HPDE6-E6E7 (cell line): ENCODE results near the gene ENOPH1.

Source experiments
- DNase-seq: peaks from one replicate; pipeline ENCODE4 v3.0.0; 2011; ENCODE audit warnings: missing footprints; ENCODE audit errors: extremely low spot score

Gene ENOPH1

DNA sequence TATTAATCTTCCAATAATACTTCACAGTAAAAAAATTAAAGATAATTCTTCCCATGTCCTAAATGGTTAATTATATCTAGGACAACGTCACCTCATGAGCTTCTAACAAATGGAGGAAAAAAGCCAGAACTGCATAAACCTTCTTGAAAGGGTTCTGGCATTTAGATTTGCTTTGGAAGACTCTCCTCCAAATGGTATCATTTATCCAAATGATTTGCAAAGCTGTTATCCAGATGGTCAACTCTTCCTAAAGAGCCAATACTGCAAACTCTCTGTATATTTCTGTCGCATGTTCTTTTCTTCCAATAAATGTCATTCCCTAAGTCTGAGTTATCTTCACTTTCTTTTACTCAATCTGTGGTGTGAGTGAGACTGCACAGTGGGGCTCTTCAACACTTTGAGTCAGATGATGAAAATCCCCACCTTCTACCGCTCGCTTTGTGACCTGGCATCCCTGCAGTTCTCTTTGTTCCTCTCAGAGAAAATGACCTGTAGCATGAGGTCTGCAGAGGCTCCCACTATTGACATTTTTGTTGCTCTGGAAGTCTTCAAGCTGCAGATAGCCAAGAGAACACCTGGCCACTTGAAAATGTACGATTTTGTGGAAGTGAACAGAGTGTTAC is 78.5 kb downstream of the ENOPH1 start:
- DNase-seq, result no peak

DNA sequence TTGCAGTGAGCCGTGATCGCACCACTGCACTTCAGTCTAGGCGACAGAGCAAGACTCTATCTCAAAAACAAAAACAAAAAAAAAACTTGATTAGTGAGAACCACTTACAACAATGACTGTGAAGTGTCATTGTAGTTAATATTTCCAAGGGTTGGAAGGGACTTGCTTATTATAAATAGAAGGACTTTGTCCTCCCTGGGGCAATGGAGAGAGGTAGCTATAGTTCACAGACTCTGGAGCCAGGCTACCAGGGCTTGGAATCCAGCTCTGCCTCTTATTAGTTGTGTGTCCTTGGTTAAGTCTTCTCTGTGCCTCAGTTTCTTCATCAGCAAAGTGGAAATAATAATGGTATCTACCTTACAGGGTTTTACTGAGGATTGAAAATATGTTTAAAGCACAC is 79.8 kb downstream of the ENOPH1 start:
- DNase-seq, result no peak
